SK-N-SH (cell line): ENCODE results near the gene IFIT1B.

Experiments used
- ELF1 ChIP-seq: IDR thresholded peaks from 2 replicates; pipeline ENCODE4 v1.4.0; 2012
- EP300 ChIP-seq, 2 experiments: IDR thresholded peaks; 2 replicates each; pipeline versions ENCODE4 v1.4.0 to v1.6.1; 2012; ENCODE audit warnings: borderline replicate concordance in 1 of 2, low read depth in 1 of 2, low read length in 1 of 2
- FOSL2 ChIP-seq: IDR thresholded peaks from 2 replicates; pipeline ENCODE4 v1.4.0; 2012; ENCODE audit warnings: low read depth, mild to moderate bottlenecking, moderate library complexity, borderline replicate concordance
- MEF2A ChIP-seq: IDR thresholded peaks from 2 replicates; pipeline ENCODE4 v1.4.0; 2012; ENCODE audit warnings: low read depth, borderline replicate concordance
- POLR2AphosphoS5 ChIP-seq: IDR thresholded peaks from 2 replicates; pipeline ENCODE4 v1.6.1; 2012; ENCODE audit warnings: low read depth, low read length
- RCOR1 ChIP-seq: fragments of 150-350 bp; IDR thresholded peaks from 2 replicates; pipeline ENCODE4 v1.6.1; 2017; ENCODE audit warnings: antibody characterized with exemption, low read length
- TCF12 ChIP-seq: IDR thresholded peaks from 2 replicates; pipeline ENCODE4 v1.4.0; 2012
- USF1 ChIP-seq: IDR thresholded peaks from 2 replicates; pipeline ENCODE4 v1.4.0; 2012; ENCODE audit warnings: low read depth, borderline replicate concordance
- USF2 ChIP-seq: fragments of 150-350 bp; IDR thresholded peaks from 2 replicates; pipeline ENCODE4 v1.6.1; 2017; ENCODE audit warnings: antibody characterized with exemption, low read length, low read depth, borderline replicate concordance
- YY1 ChIP-seq: IDR thresholded peaks from 2 replicates; pipeline ENCODE4 v1.4.0; 2012; ENCODE audit warnings: low read depth, mild to moderate bottlenecking
- TF ChIP-seq, protein P1 (sequence below): fragments of 200-600 bp; sonication (generic); IDR thresholded peaks from 2 replicates; pipeline ENCODE4 v1.6.1; 2017; ENCODE audit warnings: antibody characterized with exemption, mild to moderate bottlenecking, moderate library complexity
- TF ChIP-seq, protein P2 (sequence below): IDR thresholded peaks from 2 replicates; pipeline ENCODE4 v1.6.1; 2012; ENCODE audit warnings: mild to moderate bottlenecking, low read depth, low read length, moderate library complexity
- TF ChIP-seq, protein P3 (sequence below): IDR thresholded peaks from 2 replicates; pipeline ENCODE4 v1.4.0; 2012; ENCODE audit warnings: low read depth

- TF ChIP-seq, protein P1, sequence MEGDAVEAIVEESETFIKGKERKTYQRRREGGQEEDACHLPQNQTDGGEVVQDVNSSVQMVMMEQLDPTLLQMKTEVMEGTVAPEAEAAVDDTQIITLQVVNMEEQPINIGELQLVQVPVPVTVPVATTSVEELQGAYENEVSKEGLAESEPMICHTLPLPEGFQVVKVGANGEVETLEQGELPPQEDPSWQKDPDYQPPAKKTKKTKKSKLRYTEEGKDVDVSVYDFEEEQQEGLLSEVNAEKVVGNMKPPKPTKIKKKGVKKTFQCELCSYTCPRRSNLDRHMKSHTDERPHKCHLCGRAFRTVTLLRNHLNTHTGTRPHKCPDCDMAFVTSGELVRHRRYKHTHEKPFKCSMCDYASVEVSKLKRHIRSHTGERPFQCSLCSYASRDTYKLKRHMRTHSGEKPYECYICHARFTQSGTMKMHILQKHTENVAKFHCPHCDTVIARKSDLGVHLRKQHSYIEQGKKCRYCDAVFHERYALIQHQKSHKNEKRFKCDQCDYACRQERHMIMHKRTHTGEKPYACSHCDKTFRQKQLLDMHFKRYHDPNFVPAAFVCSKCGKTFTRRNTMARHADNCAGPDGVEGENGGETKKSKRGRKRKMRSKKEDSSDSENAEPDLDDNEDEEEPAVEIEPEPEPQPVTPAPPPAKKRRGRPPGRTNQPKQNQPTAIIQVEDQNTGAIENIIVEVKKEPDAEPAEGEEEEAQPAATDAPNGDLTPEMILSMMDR = no peak
- TF ChIP-seq YY1 = no peak
- TF ChIP-seq POLR2AphosphoS5 = no peak
- TF ChIP-seq, protein P2, sequence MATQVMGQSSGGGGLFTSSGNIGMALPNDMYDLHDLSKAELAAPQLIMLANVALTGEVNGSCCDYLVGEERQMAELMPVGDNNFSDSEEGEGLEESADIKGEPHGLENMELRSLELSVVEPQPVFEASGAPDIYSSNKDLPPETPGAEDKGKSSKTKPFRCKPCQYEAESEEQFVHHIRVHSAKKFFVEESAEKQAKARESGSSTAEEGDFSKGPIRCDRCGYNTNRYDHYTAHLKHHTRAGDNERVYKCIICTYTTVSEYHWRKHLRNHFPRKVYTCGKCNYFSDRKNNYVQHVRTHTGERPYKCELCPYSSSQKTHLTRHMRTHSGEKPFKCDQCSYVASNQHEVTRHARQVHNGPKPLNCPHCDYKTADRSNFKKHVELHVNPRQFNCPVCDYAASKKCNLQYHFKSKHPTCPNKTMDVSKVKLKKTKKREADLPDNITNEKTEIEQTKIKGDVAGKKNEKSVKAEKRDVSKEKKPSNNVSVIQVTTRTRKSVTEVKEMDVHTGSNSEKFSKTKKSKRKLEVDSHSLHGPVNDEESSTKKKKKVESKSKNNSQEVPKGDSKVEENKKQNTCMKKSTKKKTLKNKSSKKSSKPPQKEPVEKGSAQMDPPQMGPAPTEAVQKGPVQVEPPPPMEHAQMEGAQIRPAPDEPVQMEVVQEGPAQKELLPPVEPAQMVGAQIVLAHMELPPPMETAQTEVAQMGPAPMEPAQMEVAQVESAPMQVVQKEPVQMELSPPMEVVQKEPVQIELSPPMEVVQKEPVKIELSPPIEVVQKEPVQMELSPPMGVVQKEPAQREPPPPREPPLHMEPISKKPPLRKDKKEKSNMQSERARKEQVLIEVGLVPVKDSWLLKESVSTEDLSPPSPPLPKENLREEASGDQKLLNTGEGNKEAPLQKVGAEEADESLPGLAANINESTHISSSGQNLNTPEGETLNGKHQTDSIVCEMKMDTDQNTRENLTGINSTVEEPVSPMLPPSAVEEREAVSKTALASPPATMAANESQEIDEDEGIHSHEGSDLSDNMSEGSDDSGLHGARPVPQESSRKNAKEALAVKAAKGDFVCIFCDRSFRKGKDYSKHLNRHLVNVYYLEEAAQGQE = no peak
- no peak for TF ChIP-seq ELF1
- TF ChIP-seq RCOR1 = no peak
- TF ChIP-seq USF2 = no peak
- no peak for TF ChIP-seq FOSL2
- TF ChIP-seq, protein P3, sequence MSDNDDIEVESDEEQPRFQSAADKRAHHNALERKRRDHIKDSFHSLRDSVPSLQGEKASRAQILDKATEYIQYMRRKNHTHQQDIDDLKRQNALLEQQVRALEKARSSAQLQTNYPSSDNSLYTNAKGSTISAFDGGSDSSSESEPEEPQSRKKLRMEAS = no peak
- no peak for TF ChIP-seq USF1
- TF ChIP-seq MEF2A = no peak
- no peak for TF ChIP-seq TCF12
- TF ChIP-seq EP300 (IDR thresholded peaks at IDR 0.05; ENCODE audit: borderline replicate concordance in 1 of 2, low read depth in 1 of 2, low read length in 1 of 2) = no peak
These were observed 9.7 kb upstream of the IFIT1B start for GRCh38 chr10:89368129-89368528.
